Neural progenitor cell (in vitro differentiated cells): Measurements from ENCODE around the gene NDRG2. TPM values are rescaled to one million over a fixed set of nuclear protein-coding genes. Genes with fewer than 3 reads are reported as not detected.
A peak's percentile ranks its signal among the peaks of the same experiment; 100 is the strongest.

Experiments used
- DNase-seq: peaks from one replicate; pipeline ENCODE4 v3.0.0-alpha.2; 2016; ENCODE audit warnings: low spot score
- H2AFZ ChIP-seq: fragments of 200-600 bp; sonication (generic); replicated peaks from 2 replicates; pipeline ENCODE4 v1.6.1; 2016; ENCODE audit warnings: antibody characterized with exemption
- H3F3A ChIP-seq: fragments of 200-600 bp; sonication (generic); 2 replicates; pipeline ENCODE4 v1.6.1; 2016; ENCODE audit warnings: antibody characterized with exemption, low read depth
- H3K27ac ChIP-seq: fragments of 200-600 bp; sonication (generic); 2 replicates; pipeline ENCODE4 v1.5.1; 2016; ENCODE audit warnings: mild to moderate bottlenecking
- H3K27me3 ChIP-seq: fragments of 200-600 bp; sonication (generic); 2 replicates; pipeline ENCODE4 v1.6.1; 2016; ENCODE audit warnings: mild to moderate bottlenecking, moderate library complexity
- H3K36me3 ChIP-seq: fragments of 200-600 bp; sonication (generic); 2 replicates; pipeline ENCODE4 v1.5.1; 2016
- H3K4me1 ChIP-seq: fragments of 200-600 bp; sonication (generic); 2 replicates; pipeline ENCODE4 v1.6.1; 2016; ENCODE audit warnings: mixed run types
- H3K4me2 ChIP-seq: fragments of 200-600 bp; sonication (generic); 2 replicates; pipeline ENCODE4 v1.6.1; 2016
- H3K4me3 ChIP-seq: fragments of 200-600 bp; sonication (generic); 2 replicates; pipeline ENCODE4 v1.5.1; 2016
- H3K79me2 ChIP-seq: fragments of 200-600 bp; sonication (generic); 2 replicates; pipeline ENCODE4 v1.6.1; 2016; ENCODE audit warnings: low read depth
- H3K9ac ChIP-seq: fragments of 200-600 bp; sonication (generic); 2 replicates; pipeline ENCODE4 v1.6.1; 2016
- H3K9me3 ChIP-seq: fragments of 200-600 bp; sonication (generic); 2 replicates; pipeline ENCODE4 v1.5.1; 2016; ENCODE audit warnings: low read depth
- H4K20me1 ChIP-seq: fragments of 200-600 bp; sonication (generic); 2 replicates; pipeline ENCODE4 v1.6.1; 2016; ENCODE audit warnings: low read depth
- H3K27ac Mint-ChIP-seq: 3 replicates; pipeline ENCODE4 v1.8.0; 2021; ENCODE audit warnings: mixed read lengths
- H3K27me3 Mint-ChIP-seq: 2 replicates; pipeline ENCODE4 v1.8.0; 2022; ENCODE audit warnings: low read depth, mild to moderate bottlenecking, inconsistent platforms, moderate library complexity, mixed read lengths; ENCODE audit not compliant: insufficient read depth
- H3K36me3 Mint-ChIP-seq: 3 replicates; pipeline ENCODE4 v1.8.0; 2021; ENCODE audit warnings: mixed read lengths
- H3K4me1 Mint-ChIP-seq: 3 replicates; pipeline ENCODE4 v1.8.0; 2021; ENCODE audit warnings: mixed read lengths
- H3K4me3 Mint-ChIP-seq: 3 replicates; pipeline ENCODE4 v1.8.0; 2021; ENCODE audit warnings: mild to moderate bottlenecking, moderate library complexity, mixed read lengths
- H3K9me3 Mint-ChIP-seq: 3 replicates; pipeline ENCODE4 v1.8.0; 2020; ENCODE audit warnings: mixed read lengths
- EZH2 ChIP-seq: fragments of 200-600 bp; sonication (generic); IDR thresholded peaks from 2 replicates; pipeline ENCODE4 v1.6.1; 2017; ENCODE audit warnings: antibody characterized with exemption, mild to moderate bottlenecking, moderate library complexity
- EZH2phosphoT487 ChIP-seq: fragments of 200-600 bp; sonication (generic); IDR thresholded peaks from 2 replicates; pipeline ENCODE4 v1.6.1; 2017; ENCODE audit warnings: antibody characterized with exemption
- total RNA-seq: library from RNA; depleted of rRNA; stranded (reverse); fragments of >200 nt; gene quantifications from 2 replicates; pipeline ENCODE4 v1.2.3, GENCODE V29; 2015; ENCODE audit warnings: low replicate concordance
- TF ChIP-seq, protein P1 (sequence below): fragments of 200-600 bp; sonication (generic); IDR thresholded peaks from 2 replicates; pipeline ENCODE4 v1.5.1; 2017; ENCODE audit warnings: antibody characterized with exemption, mild to moderate bottlenecking

NDRG2 gene
- total RNA-seq, 1 donor from 2014 or later = 1.3 TPM

DNA sequence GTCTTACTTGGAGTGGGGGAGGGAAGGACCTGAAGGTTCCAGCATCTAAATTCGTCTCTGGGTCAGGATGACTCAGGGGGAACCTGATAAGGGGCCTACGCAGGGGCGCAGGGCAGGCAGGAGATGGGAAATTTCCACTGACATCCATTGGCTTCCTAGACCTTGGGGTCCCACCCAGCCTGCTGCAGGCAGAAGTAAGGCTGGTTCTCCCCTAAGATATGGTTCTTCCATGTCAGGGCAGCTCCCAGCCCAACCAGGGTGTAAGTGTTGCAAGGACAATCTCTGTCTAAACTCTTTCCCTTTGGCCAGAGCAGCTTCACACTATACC lies 2.1 kb upstream of the NDRG2 start:
- Histone ChIP-seq H3K9ac (no peak overlapping the region), H3K4me2 (no peak overlapping the region), H3K4me3 (no peak overlapping the region), H3K36me3 (no peaks in the 10 kb centered on the region), H3K79me2 (no peaks in the 10 kb centered on the region), H3K9me3 (no peaks in the 10 kb centered on the region), H4K20me1 (no peaks in the 10 kb centered on the region), H3F3A (no peaks in the 10 kb centered on the region), H2AFZ (no peak overlapping the region), H3K27ac (no peak overlapping the region), H3K4me1 (peaks cover 10% of the 10 kb centered on the region), H3K27me3 (peaks cover 69% of the 10 kb centered on the region)
- TF ChIP-seq EZH2 = no peak
- TF ChIP-seq EZH2phosphoT487 = no peak
- TF ChIP-seq, protein P1, sequence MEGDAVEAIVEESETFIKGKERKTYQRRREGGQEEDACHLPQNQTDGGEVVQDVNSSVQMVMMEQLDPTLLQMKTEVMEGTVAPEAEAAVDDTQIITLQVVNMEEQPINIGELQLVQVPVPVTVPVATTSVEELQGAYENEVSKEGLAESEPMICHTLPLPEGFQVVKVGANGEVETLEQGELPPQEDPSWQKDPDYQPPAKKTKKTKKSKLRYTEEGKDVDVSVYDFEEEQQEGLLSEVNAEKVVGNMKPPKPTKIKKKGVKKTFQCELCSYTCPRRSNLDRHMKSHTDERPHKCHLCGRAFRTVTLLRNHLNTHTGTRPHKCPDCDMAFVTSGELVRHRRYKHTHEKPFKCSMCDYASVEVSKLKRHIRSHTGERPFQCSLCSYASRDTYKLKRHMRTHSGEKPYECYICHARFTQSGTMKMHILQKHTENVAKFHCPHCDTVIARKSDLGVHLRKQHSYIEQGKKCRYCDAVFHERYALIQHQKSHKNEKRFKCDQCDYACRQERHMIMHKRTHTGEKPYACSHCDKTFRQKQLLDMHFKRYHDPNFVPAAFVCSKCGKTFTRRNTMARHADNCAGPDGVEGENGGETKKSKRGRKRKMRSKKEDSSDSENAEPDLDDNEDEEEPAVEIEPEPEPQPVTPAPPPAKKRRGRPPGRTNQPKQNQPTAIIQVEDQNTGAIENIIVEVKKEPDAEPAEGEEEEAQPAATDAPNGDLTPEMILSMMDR = no peak
- peaks cover 15% of the 10 kb centered on the region for H3K4me1 Mint-ChIP-seq
- DNase-seq = no peak
- peaks cover 2% of the 10 kb centered on the region for H3K36me3 Mint-ChIP-seq
- peaks cover 2% of the 10 kb centered on the region for H3K9me3 Mint-ChIP-seq
- peak overlapping the region; percentile 54 for H3K4me3 Mint-ChIP-seq
- H3K27me3 Mint-ChIP-seq = peaks cover 13% of the 10 kb centered on the region
- no peak overlapping the region for H3K27ac Mint-ChIP-seq

DNA sequence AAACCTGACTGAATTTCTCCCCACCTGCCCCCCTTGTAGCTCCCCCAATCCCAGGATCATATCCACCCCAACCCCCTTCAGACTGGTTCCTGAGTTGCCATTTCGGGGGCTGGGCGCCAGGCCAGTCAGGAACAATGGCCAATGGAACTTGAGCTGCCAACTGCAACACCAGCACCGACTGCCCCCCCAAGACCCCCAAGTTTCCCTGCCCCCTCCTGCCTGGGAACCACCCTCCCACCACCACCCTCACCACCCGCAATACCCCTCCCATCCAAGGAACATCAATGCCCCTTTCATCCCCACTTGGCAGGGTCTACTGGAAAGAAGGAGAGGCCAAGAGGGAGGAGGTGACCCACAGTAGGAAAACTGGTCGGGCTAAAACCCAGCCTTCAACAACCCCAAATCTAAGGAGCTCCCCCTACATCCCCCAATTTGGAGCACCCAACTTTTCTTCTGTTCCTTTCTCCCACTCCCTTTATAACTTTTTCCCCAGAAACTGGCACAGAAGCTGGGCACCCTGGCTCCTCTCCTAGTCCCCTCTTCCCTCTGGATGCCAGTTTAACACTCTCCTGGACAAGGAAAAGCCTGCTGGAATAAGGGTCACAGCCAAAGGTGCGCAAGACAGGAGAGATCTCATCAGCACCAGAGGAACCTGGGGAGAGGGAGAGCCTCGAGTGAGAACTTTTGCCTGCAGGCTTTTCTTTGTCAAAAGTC lies 1.6 kb upstream of the NDRG2 start:
- Histone ChIP-seq H3K4me1 (peaks cover 10% of the 10 kb centered on the region), H3K4me2 (peak overlapping the region; percentile 77), H3K9ac (no peak overlapping the region), H3K4me3 (no peak overlapping the region), H2AFZ (no peak overlapping the region), H3K36me3 (no peaks in the 10 kb centered on the region), H3F3A (no peaks in the 10 kb centered on the region), H3K79me2 (no peaks in the 10 kb centered on the region), H3K27me3 (peaks cover 74% of the 10 kb centered on the region), H3K9me3 (no peaks in the 10 kb centered on the region), H3K27ac (no peak overlapping the region), H4K20me1 (no peaks in the 10 kb centered on the region)
- no peak for DNase-seq
- H3K4me3 Mint-ChIP-seq = peak overlapping the region; percentile 91
- peaks cover 2% of the 10 kb centered on the region for H3K9me3 Mint-ChIP-seq
- peaks cover 15% of the 10 kb centered on the region for H3K4me1 Mint-ChIP-seq
- H3K36me3 Mint-ChIP-seq = peaks cover 4% of the 10 kb centered on the region
- TF ChIP-seq EZH2 = no peak
- no peak for TF ChIP-seq EZH2phosphoT487
- TF ChIP-seq, protein P1 = no peak
- peaks cover 13% of the 10 kb centered on the region for H3K27me3 Mint-ChIP-seq
- H3K27ac Mint-ChIP-seq = no peak overlapping the region

DNA sequence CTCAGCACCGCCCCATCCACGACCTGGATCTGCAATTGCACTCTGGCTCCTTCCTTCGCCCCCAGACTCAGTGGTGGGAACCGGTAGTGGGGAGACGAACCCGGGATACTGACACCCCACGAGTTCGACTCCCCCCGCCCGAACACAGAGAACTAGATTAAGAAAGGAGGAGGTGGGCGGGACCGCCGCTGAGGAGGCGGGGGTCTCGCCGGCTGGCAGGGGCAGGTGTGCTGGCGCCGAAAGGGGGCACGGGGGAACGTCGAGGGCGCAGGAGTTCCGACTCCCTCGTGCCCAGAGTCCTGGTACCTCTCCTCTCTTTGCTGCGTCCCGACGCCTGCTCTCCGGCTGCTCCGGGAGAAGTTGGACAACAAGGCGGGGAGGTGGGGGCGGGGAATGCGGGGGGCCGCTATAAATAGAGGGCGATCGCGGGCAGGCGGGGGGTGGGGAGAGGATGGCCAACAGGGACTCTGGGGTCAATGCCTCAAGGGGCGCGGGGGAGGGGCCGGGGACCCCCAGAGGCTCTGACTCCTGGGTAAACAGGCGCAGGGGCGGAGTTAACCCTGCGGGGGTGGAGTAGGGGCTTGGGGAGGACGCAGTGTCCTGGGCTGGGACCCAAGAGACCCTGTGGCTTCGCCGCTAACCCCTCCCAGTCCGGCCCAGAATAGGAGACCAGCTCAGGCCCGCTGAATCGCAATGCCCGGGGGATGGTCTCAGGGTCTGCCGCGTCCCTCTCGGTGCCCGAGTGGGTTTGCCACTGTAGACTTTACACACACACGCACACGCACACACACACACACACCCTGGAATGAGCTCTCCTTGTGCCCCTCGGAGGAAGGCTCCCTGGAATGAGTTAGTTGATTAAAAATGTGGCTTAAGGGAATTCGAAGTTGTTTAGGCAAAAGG lies 761 bp upstream of the NDRG2 start:
- peak; percentile 58 for DNase-seq
- no peaks in the 10 kb centered on the region for H4K20me1 ChIP-seq
- peak overlapping the region; percentile 77 for H3K4me2 ChIP-seq
- H3K27me3 ChIP-seq = peaks cover 82% of the 10 kb centered on the region
- Mint-ChIP-seq H3K27me3 (peaks cover 16% of the 10 kb centered on the region), H3K4me1 (peaks cover 15% of the 10 kb centered on the region), H3K36me3 (peaks cover 4% of the 10 kb centered on the region), H3K4me3 (peak overlapping the region; percentile 91), H3K9me3 (peaks cover 2% of the 10 kb centered on the region), H3K27ac (peak overlapping the region; percentile 43)
- H3K9me3 ChIP-seq = no peaks in the 10 kb centered on the region
- H3K4me1 ChIP-seq = peaks cover 10% of the 10 kb centered on the region
- no peaks in the 10 kb centered on the region for H3F3A ChIP-seq
- H3K36me3 ChIP-seq = no peaks in the 10 kb centered on the region
- TF ChIP-seq EZH2phosphoT487 (peak; percentile 49), EZH2 (peak; percentile 43)
- TF ChIP-seq, protein P1 = no peak
- H3K79me2 ChIP-seq = no peaks in the 10 kb centered on the region
- peak overlapping the region; percentile 18 for H2AFZ ChIP-seq
- H3K9ac ChIP-seq = no peak overlapping the region
- no peak overlapping the region for H3K27ac ChIP-seq
- H3K4me3 ChIP-seq = peak overlapping the region; percentile 46
